GM08714 (cell line): ENCODE data around the gene RAP1GAP2.

Experiments
- H3K4me3 ChIP-seq: fragments of 200-500 bp; sonication (Bioruptor generic); 2 replicates; pipeline ENCODE4 v1.5.1; 2014; ENCODE audit warnings: mild to moderate bottlenecking, low read length, inconsistent platforms
- ZNF274 ChIP-seq: IDR thresholded peaks from 2 replicates; pipeline ENCODE4 v1.6.1; 2012; ENCODE audit warnings: mild to moderate bottlenecking, low read depth, low read length

RAP1GAP2 gene

GRCh38 chr17:2963332-2964027 lies 167.2 kb downstream of the RAP1GAP2 start:
- no peak overlapping the region for H3K4me3 ChIP-seq
- no peak for TF ChIP-seq ZNF274

- no peak overlapping the region for H3K4me3 ChIP-seq
- TF ChIP-seq ZNF274 = no peak
Observed at GRCh38 chr17:2964028-2964356, 167.8 kb downstream of the RAP1GAP2 start.

- H3K4me3 ChIP-seq = no peak overlapping the region
- TF ChIP-seq ZNF274 = no peak
Observed at GRCh38 chr17:2964370-2964769, 168.1 kb downstream of the RAP1GAP2 start.

- H3K4me3 ChIP-seq = no peak overlapping the region
- TF ChIP-seq ZNF274 = no peak
Observed at GRCh38 chr17:2964831-2965230, 168.6 kb downstream of the RAP1GAP2 start.

GRCh38 chr17:2965621-2966595 lies 169.7 kb downstream of the RAP1GAP2 start:
- TF ChIP-seq ZNF274 = no peak

GRCh38 chr17:2967515-2967914 lies 171.3 kb downstream of the RAP1GAP2 start:
- no peak for TF ChIP-seq ZNF274
- no peak overlapping the region for H3K4me3 ChIP-seq

More at GRCh38 chr17:2965621-2966595, 169.7 kb downstream of the RAP1GAP2 start:
- no peak overlapping the region for H3K4me3 ChIP-seq

GRCh38 chr17:2971851-2972250 lies 175.6 kb downstream of the RAP1GAP2 start:
- TF ChIP-seq ZNF274 = no peak
- no peak overlapping the region for H3K4me3 ChIP-seq

- TF ChIP-seq ZNF274 = no peak
- H3K4me3 ChIP-seq = no peak overlapping the region
Observed at GRCh38 chr17:2972749-2973148, 176.5 kb downstream of the RAP1GAP2 start.

GRCh38 chr17:2974347-2974746 lies 178.1 kb downstream of the RAP1GAP2 start:
- TF ChIP-seq ZNF274 = no peak
- H3K4me3 ChIP-seq = no peak overlapping the region

GRCh38 chr17:2975469-2975958 lies 179.3 kb downstream of the RAP1GAP2 start:
- no peak for TF ChIP-seq ZNF274
- no peak overlapping the region; the same call in 1 of the 2 replicates for H3K4me3 ChIP-seq

- TF ChIP-seq ZNF274 = no peak
Observed at GRCh38 chr17:2977157-2977556, 180.9 kb downstream of the RAP1GAP2 start.

GRCh38 chr17:2978116-2978515 lies 181.9 kb downstream of the RAP1GAP2 start:
- TF ChIP-seq ZNF274 = no peak
- H3K4me3 ChIP-seq = no peak overlapping the region

More at GRCh38 chr17:2977157-2977556, 180.9 kb downstream of the RAP1GAP2 start:
- no peak overlapping the region for H3K4me3 ChIP-seq

- TF ChIP-seq ZNF274 = no peak
- no peak overlapping the region for H3K4me3 ChIP-seq
Observed at GRCh38 chr17:2978991-2979390, 182.8 kb downstream of the RAP1GAP2 start.

- H3K4me3 ChIP-seq = no peak overlapping the region
- TF ChIP-seq ZNF274 = no peak
Observed at GRCh38 chr17:2980211-2980903, 184.1 kb downstream of the RAP1GAP2 start.
